Measurements from ENCODE around the gene MSI2. TPM values are rescaled to one million over a fixed set of nuclear protein-coding genes. Genes with fewer than 3 reads are reported as not detected.
"Not testable (repeated sequence)": the region's sequence is repeated elsewhere in the genome, so short reads cannot be mapped to it uniquely, and the experiment has no call there.

MSI2 gene
- total RNA-seq, 1 experiment from 2014 or later, result 174 TPM

DNA sequence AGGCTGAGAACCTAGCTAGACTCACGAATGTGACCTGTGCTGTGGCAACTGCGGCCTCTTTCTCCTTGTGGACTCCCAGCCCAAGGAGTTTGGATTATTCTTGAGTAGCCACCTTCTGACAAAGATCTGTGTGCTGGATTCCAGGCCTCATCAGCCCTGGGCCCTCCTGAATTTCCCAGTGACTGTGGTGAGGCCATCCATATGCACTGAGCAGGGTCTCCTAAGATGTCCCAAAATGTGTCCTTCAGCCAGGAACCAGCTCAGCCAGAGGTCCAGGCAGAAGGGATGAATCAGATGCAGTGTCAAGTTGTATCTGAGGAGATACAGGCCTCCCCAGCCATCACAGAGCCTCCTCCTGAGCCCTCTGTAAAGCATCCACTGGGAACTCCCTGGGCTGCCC lies 364.3 kb downstream of the MSI2 start:
- no peak for DNase-seq
- Histone ChIP-seq H3K9me3 (peaks cover 11% of the 10 kb centered on the region; the same call in 1 of the 2 replicates), H3K4me3 (ENCODE audit: low read depth, low read length) (no peak overlapping the region), H3K4me1 (no peaks in the 10 kb centered on the region), H3K27me3 (replicated peaks; ENCODE audit: control insufficient read depth, insufficient read depth, low read length) (no peaks in the 10 kb centered on the region), H3K36me3 (ENCODE audit: control insufficient read depth, insufficient read depth, low read length) (no peaks in the 10 kb centered on the region; the same call in 1 of the 2 replicates)
- Mint-ChIP-seq H3K27ac (ENCODE audit: unreplicated experiment) (no peak overlapping the region), H3K36me3 (ENCODE audit: insufficient read depth, unreplicated experiment) (peaks cover 65% of the 10 kb centered on the region), H3K27me3 (ENCODE audit: insufficient read depth, unreplicated experiment) (no peaks in the 10 kb centered on the region), H3K4me3 (ENCODE audit: unreplicated experiment) (no peak overlapping the region), H3K4me1 (ENCODE audit: low read depth, unreplicated experiment) (no peaks in the 10 kb centered on the region), H3K9me3 (ENCODE audit: unreplicated experiment) (peaks cover 10% of the 10 kb centered on the region)
- CTCF ChIA-PET, result interaction anchor here (0.8 kb wide), 1 partner anchor 377 kb away, joined by 3 read pairs; no protein-coding TSS in a partner anchor
- intact Hi-C loops (cut with micrococcal nuclease; ENCODE audit: unreplicated experiment), result no loop called here
- POLR2A ChIA-PET, result no interaction called here
- TF ChIP-seq, protein P1, sequence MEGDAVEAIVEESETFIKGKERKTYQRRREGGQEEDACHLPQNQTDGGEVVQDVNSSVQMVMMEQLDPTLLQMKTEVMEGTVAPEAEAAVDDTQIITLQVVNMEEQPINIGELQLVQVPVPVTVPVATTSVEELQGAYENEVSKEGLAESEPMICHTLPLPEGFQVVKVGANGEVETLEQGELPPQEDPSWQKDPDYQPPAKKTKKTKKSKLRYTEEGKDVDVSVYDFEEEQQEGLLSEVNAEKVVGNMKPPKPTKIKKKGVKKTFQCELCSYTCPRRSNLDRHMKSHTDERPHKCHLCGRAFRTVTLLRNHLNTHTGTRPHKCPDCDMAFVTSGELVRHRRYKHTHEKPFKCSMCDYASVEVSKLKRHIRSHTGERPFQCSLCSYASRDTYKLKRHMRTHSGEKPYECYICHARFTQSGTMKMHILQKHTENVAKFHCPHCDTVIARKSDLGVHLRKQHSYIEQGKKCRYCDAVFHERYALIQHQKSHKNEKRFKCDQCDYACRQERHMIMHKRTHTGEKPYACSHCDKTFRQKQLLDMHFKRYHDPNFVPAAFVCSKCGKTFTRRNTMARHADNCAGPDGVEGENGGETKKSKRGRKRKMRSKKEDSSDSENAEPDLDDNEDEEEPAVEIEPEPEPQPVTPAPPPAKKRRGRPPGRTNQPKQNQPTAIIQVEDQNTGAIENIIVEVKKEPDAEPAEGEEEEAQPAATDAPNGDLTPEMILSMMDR (IDR thresholded peaks at IDR 0.05; ENCODE audit: insufficient read depth in 1 of 2, low read depth in 1 of 2, low read length in 1 of 2, severe bottlenecking in 1 of 2, unreplicated experiment in 1 of 2), result no peak
- BruUV-seq (replicated peaks), result no TSS peak

DNA sequence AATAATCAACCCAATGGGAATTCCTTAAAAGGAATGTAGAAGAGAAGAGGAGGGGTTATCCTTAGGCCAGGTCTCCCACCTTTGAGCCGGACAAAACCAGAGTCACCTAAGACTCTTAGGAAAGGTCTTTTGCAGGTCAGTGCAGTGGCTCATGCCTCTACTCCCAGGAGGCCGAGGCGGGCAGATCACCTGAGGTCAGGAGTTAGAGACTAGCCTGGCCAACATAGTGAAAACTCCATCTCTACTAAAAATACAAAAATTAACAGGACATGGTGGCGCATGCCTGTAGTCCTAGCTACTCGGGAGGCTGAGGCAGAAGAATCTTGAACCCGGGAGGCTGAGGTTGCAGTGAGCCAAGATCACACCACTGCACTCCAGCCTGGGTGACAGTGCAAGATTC lies 365.5 kb downstream of the MSI2 start:
- H3K4me3 Mint-ChIP-seq (ENCODE audit: unreplicated experiment); DNase-seq; BruUV-seq (replicated peaks); H3K27me3 Mint-ChIP-seq (ENCODE audit: insufficient read depth, unreplicated experiment); H3K4me1 ChIP-seq; POLR2A ChIA-PET; H3K36me3 ChIP-seq (ENCODE audit: control insufficient read depth, insufficient read depth, low read length); CTCF ChIA-PET; H3K9me3 Mint-ChIP-seq (ENCODE audit: unreplicated experiment); H3K27ac Mint-ChIP-seq (ENCODE audit: unreplicated experiment); H3K4me1 Mint-ChIP-seq (ENCODE audit: low read depth, unreplicated experiment); H3K9me3 ChIP-seq; intact Hi-C loops (cut with micrococcal nuclease; ENCODE audit: unreplicated experiment); H3K27me3 ChIP-seq (replicated peaks; ENCODE audit: control insufficient read depth, insufficient read depth, low read length); H3K4me3 ChIP-seq (ENCODE audit: low read depth, low read length): not testable (repeated sequence)
- H3K36me3 Mint-ChIP-seq (ENCODE audit: insufficient read depth, unreplicated experiment), result peaks cover 56% of the 10 kb centered on the region

DNA sequence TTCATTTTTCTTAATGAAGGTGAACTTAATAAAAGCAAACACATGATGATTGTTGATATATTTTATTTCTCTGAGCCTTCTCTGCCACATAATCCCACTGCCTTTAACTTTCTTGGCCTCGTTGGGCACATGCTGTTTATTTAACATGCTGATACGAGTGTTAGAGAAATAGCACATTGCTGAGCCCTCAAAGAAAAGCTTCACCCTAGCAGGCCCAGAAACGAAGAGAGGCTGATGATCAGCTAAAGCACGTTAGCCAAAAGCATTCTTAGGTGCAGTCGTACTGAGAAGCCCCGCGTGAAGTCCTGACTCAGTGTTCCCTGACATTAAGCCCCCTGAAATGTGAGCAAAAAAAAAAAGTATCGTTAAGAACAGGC lies 366.0 kb downstream of the MSI2 start:
- Mint-ChIP-seq H3K27me3 (ENCODE audit: insufficient read depth, unreplicated experiment) (no peaks in the 10 kb centered on the region), H3K36me3 (ENCODE audit: insufficient read depth, unreplicated experiment) (peaks cover 56% of the 10 kb centered on the region), H3K4me3 (ENCODE audit: unreplicated experiment) (no peak overlapping the region), H3K9me3 (ENCODE audit: unreplicated experiment) (no peaks in the 10 kb centered on the region), H3K27ac (ENCODE audit: unreplicated experiment) (no peak overlapping the region), H3K4me1 (ENCODE audit: low read depth, unreplicated experiment) (no peaks in the 10 kb centered on the region)
- TF ChIP-seq, protein P1 (IDR thresholded peaks at IDR 0.05; ENCODE audit: insufficient read depth in 1 of 2, low read depth in 1 of 2, low read length in 1 of 2, severe bottlenecking in 1 of 2, unreplicated experiment in 1 of 2), result no peak
- ChIA-PET POLR2A (no interaction called here), CTCF (no interaction called here)
- H3K4me3 ChIP-seq (ENCODE audit: low read depth, low read length), result no peak overlapping the region
- DNase-seq, result no peak
- H3K36me3 ChIP-seq (ENCODE audit: control insufficient read depth, insufficient read depth, low read length), result no peaks in the 10 kb centered on the region; the same call in 1 of the 2 replicates
- no TSS peak for BruUV-seq (replicated peaks)
- peaks cover 3% of the 10 kb centered on the region; the same call in 1 of the 2 replicates for H3K9me3 ChIP-seq
- H3K4me1 ChIP-seq, result no peaks in the 10 kb centered on the region
- H3K27me3 ChIP-seq (replicated peaks; ENCODE audit: control insufficient read depth, insufficient read depth, low read length), result no peaks in the 10 kb centered on the region
- intact Hi-C loops (cut with micrococcal nuclease; ENCODE audit: unreplicated experiment), result no loop called here
